Suppressor macrophage treated with lipopolysaccharide for 1 hour (primary cell): ENCODE results near the gene PIK3C2A.

Source experiments
- DNase-seq, 3 donors: peaks; one replicate each; pipeline ENCODE4 v3.0.0-alpha.2; 2020 to 2022

The PIK3C2A gene

GRCh38 chr11:17209939-17210245, 2.1 kb upstream of the PIK3C2A start:
- no peak for DNase-seq

- DNase-seq, result peak; percentile 26 to 30 (median 29)
Observed at GRCh38 chr11:17208257-17208999, 642 bp upstream of the PIK3C2A start.

- DNase-seq, result no peak
Observed at GRCh38 chr11:17206463-17206862, 1.3 kb downstream of the PIK3C2A start.

GRCh38 chr11:17197431-17197898, 10.3 kb downstream of the PIK3C2A start:
- DNase-seq, result no peak

GRCh38 chr11:17188675-17189074, 19.1 kb downstream of the PIK3C2A start:
- no peak for DNase-seq

- DNase-seq, result no peak
Observed at GRCh38 chr11:17186932-17187692, 20.7 kb downstream of the PIK3C2A start.

- DNase-seq, result no peak
Observed at GRCh38 chr11:17185938-17186337, 21.8 kb downstream of the PIK3C2A start.

GRCh38 chr11:17184882-17185587, 22.8 kb downstream of the PIK3C2A start:
- DNase-seq, result no peak

- DNase-seq, result no peak
Observed at GRCh38 chr11:17183836-17184235, 23.9 kb downstream of the PIK3C2A start.

- no peak for DNase-seq
Observed at GRCh38 chr11:17179970-17180369, 27.8 kb downstream of the PIK3C2A start.

GRCh38 chr11:17173332-17173731, 34.5 kb downstream of the PIK3C2A start:
- DNase-seq, result no peak

- no peak for DNase-seq
Observed at GRCh38 chr11:17171916-17172315, 35.9 kb downstream of the PIK3C2A start.

GRCh38 chr11:17171343-17171742, 36.4 kb downstream of the PIK3C2A start:
- no peak for DNase-seq

GRCh38 chr11:17169876-17170275, 37.9 kb downstream of the PIK3C2A start:
- no peak for DNase-seq

- DNase-seq, result no peak
Observed at GRCh38 chr11:17165247-17165890, 42.4 kb downstream of the PIK3C2A start.

GRCh38 chr11:17164361-17165246, 43.2 kb downstream of the PIK3C2A start:
- peak in 2 of 3 donors; percentile 24 to 28 for DNase-seq

- peak in 2 of 3 donors; percentile 47 to 53 for DNase-seq
Observed at GRCh38 chr11:17163736-17164135, 44.0 kb downstream of the PIK3C2A start.

GRCh38 chr11:17163291-17163690, 44.5 kb downstream of the PIK3C2A start:
- DNase-seq, result no peak

- no peak for DNase-seq
Observed at GRCh38 chr11:17162376-17162775, 45.4 kb downstream of the PIK3C2A start.

- DNase-seq, result peak; percentile 13 to 68 (median 67)
Observed at GRCh38 chr11:17161515-17161914, 46.3 kb downstream of the PIK3C2A start.

- DNase-seq, result no peak
Observed at GRCh38 chr11:17159441-17159840, 48.3 kb downstream of the PIK3C2A start.
